GM19025 (cell line): Measurements from ENCODE around the gene GNAI1.

Experiments
- ATAC-seq: cut with Tn5 transposase; IDR thresholded peaks from one replicate; pipeline ENCODE4 v1.9.1; 2021; ENCODE audit warnings: mild to moderate bottlenecking, low read depth, moderate library complexity; ENCODE audit not compliant: unreplicated experiment

Gene GNAI1

GRCh38 chr7:80204919-80205318 is 70.3 kb downstream of the GNAI1 start:
- no peak for ATAC-seq

- no peak for ATAC-seq
These were observed 72.1 kb downstream of the GNAI1 start for GRCh38 chr7:80206763-80207162.

- ATAC-seq, result no peak
These were observed 72.9 kb downstream of the GNAI1 start for GRCh38 chr7:80207501-80207900.

GRCh38 chr7:80208700-80209099 is 74.1 kb downstream of the GNAI1 start:
- no peak for ATAC-seq

GRCh38 chr7:80210400-80210799 is 75.8 kb downstream of the GNAI1 start:
- ATAC-seq, result no peak

- ATAC-seq, result no peak
These were observed 79.2 kb downstream of the GNAI1 start for GRCh38 chr7:80213814-80214213.

GRCh38 chr7:80215734-80216133 is 81.1 kb downstream of the GNAI1 start:
- no peak for ATAC-seq

GRCh38 chr7:80216996-80217842 is 82.6 kb downstream of the GNAI1 start:
- ATAC-seq, result peak; percentile 45

GRCh38 chr7:80218723-80219122 is 84.1 kb downstream of the GNAI1 start:
- ATAC-seq, result no peak

GRCh38 chr7:80220022-80220634 is 85.5 kb downstream of the GNAI1 start:
- ATAC-seq, result no peak

GRCh38 chr7:80224415-80224814 is 89.8 kb downstream of the GNAI1 start:
- ATAC-seq, result no peak

- ATAC-seq, result no peak
These were observed 90.7 kb downstream of the GNAI1 start for GRCh38 chr7:80225361-80225760.

- no peak for ATAC-seq
These were observed 92.0 kb downstream of the GNAI1 start for GRCh38 chr7:80226629-80227028.

- ATAC-seq, result no peak
These were observed 95.7 kb downstream of the GNAI1 start for GRCh38 chr7:80230327-80230726.

- no peak for ATAC-seq
These were observed 97.1 kb downstream of the GNAI1 start for GRCh38 chr7:80231707-80232106.

- ATAC-seq, result no peak
These were observed 98.5 kb downstream of the GNAI1 start for GRCh38 chr7:80232979-80233724.

- no peak for ATAC-seq
These were observed 100.7 kb downstream of the GNAI1 start for GRCh38 chr7:80235334-80235733.

GRCh38 chr7:80236681-80237080 is 102.0 kb downstream of the GNAI1 start:
- ATAC-seq, result no peak

- ATAC-seq, result no peak
These were observed 105.8 kb downstream of the GNAI1 start for GRCh38 chr7:80240265-80241025.

- no peak for ATAC-seq
These were observed 107.0 kb downstream of the GNAI1 start for GRCh38 chr7:80241671-80242070.

- ATAC-seq, result no peak
These were observed 108.8 kb downstream of the GNAI1 start for GRCh38 chr7:80243425-80243824.
